Mucosa of descending colon (tissue), 3 donors: ENCODE data around the gene DVL1. TPM values are rescaled to one million over a fixed set of nuclear protein-coding genes. Genes with fewer than 3 reads are reported as not detected.

Experiments used
- ATAC-seq: fragments of 200-7000 bp; cut with Tn5 transposase; one replicate; pipeline ENCODE4 v1.9.1; 2020; ENCODE audit warnings: mild to moderate bottlenecking, moderate library complexity
- DNase-seq, 3 donors: peaks; one replicate each; pipeline ENCODE4 v3.0.0-alpha.2; 2020
- H3K36me3 ChIP-seq: fragments of 200-600 bp; one replicate; pipeline ENCODE4 v1.8.0; 2021; ENCODE audit warnings: low read depth, mild to moderate bottlenecking
- H3K4me1 ChIP-seq: fragments of 200-600 bp; one replicate; pipeline ENCODE4 v1.8.0; 2021; ENCODE audit warnings: low read depth, mild to moderate bottlenecking
- H3K4me3 ChIP-seq: fragments of 200-600 bp; one replicate; pipeline ENCODE4 v1.8.0; 2021; ENCODE audit warnings: mild to moderate bottlenecking
- H3K9me3 ChIP-seq: fragments of 200-600 bp; one replicate; pipeline ENCODE4 v1.8.0; 2021; ENCODE audit warnings: mild to moderate bottlenecking
- intact Hi-C, 2 donors: fragments of 100-400 bp; cut with DNase I in 1 of 2; cut with micrococcal nuclease in 1 of 2; formaldehyde crosslinking; loops; one replicate each; pipeline versions ENCODE4 v1.11.0 to v1.11.1; 2022; cut with DNase I, micrococcal nuclease
- total RNA-seq, 3 donors: library from RNA; stranded (reverse); fragmentation: NEBNext Ultra II Directional in 2 of 3; extraction: Animal tissue kit (Norgen Biotek cat#: 25700) in 2 of 3; gene quantifications; one replicate each; pipeline versions ENCODE4 v1.2.1 to v1.2.4, GENCODE V29; 2021 to 2023
- TF ChIP-seq, protein P1 (sequence below): fragments of 200-600 bp; IDR thresholded peaks from one replicate; pipeline ENCODE4 v1.8.0; 2022; ENCODE audit warnings: antibody characterized with exemption, mild to moderate bottlenecking
- donor health status: DM: no; HTN: no; CAD: no; lungs with moderate emphysema.
- donor health status: DM: no; HTN: no; CAD: no.
- donor health status: DM: no; HTN: yes; CAD: no.

DVL1 gene
- total RNA-seq, 3 donors from 2014 or later = 51.7 to 95.3 (median 73.1) TPM

DNA sequence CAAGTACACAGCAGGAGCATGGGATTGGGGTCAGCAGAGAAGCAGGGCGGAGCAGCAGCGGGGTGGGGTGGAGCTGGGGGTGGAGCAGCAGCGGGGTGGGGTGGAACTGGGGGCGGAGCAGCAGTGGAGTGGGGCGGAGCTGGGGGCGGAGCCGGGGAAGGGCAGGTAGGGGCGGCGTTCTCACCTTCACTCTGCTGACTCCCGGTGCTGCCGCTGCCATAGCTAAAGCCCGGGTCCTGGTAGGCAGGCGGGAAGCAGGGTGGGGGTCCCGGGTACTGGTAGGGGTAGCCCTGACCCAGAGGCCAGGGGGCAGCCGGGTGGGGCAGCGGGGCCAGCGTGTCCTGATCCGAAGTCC lies 11.4 kb downstream of the DVL1 start:
- no peaks in the 10 kb centered on the region for H3K36me3 ChIP-seq
- H3K4me3 ChIP-seq = no peak overlapping the region
- TF ChIP-seq, protein P1, sequence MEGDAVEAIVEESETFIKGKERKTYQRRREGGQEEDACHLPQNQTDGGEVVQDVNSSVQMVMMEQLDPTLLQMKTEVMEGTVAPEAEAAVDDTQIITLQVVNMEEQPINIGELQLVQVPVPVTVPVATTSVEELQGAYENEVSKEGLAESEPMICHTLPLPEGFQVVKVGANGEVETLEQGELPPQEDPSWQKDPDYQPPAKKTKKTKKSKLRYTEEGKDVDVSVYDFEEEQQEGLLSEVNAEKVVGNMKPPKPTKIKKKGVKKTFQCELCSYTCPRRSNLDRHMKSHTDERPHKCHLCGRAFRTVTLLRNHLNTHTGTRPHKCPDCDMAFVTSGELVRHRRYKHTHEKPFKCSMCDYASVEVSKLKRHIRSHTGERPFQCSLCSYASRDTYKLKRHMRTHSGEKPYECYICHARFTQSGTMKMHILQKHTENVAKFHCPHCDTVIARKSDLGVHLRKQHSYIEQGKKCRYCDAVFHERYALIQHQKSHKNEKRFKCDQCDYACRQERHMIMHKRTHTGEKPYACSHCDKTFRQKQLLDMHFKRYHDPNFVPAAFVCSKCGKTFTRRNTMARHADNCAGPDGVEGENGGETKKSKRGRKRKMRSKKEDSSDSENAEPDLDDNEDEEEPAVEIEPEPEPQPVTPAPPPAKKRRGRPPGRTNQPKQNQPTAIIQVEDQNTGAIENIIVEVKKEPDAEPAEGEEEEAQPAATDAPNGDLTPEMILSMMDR = no peak
- intact Hi-C loops = no loop called here
- no peaks in the 10 kb centered on the region for H3K9me3 ChIP-seq
- peaks cover 7% of the 10 kb centered on the region for H3K4me1 ChIP-seq
- DNase-seq (peak in 2 of 3 donors; percentile 75 to 83), ATAC-seq (peak; percentile 85)

DNA sequence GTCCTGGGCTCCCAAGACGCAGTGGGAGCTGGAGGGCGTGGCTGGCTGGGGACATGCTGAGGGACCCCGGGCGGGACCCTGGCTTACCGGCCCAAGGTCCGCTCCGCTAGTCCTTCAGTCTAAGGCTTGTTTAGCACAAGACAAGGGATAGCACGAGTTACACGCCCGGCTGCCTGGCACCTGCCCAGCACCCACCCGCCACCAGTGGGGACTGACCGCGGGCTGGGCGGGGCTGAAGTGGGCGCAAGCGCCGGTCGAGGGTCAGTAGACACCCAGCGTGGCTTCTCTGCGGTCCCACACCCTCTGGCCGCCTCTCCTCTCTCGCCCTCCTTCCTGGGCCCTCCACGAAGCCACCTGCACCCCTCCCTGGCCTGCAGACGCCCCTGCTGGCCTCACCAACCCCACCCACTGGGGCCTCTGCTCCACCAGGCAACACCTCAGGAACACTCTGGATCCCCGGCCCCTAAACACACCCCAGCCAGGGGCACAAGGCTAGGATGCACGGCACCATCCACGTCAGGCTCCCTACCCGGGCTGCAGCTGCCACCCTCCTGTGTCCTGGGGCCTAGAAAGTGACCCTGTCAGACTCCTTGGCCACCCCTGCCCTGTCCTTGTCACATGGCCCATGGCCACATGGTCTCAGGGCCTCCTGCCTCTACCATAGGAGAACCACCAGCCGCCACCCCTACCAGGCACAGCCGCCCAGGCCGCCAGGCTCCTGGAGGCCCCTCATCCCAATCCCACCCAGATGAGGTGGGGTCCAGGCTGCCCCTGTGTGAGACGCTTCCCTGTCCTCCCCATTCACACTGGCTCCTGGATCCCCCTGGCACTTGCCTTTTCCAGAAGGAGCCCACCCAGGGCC lies 12.1 kb downstream of the DVL1 start:
- no peak for ATAC-seq
- H3K36me3 ChIP-seq = no peaks in the 10 kb centered on the region
- intact Hi-C loops = no loop called here

DNA sequence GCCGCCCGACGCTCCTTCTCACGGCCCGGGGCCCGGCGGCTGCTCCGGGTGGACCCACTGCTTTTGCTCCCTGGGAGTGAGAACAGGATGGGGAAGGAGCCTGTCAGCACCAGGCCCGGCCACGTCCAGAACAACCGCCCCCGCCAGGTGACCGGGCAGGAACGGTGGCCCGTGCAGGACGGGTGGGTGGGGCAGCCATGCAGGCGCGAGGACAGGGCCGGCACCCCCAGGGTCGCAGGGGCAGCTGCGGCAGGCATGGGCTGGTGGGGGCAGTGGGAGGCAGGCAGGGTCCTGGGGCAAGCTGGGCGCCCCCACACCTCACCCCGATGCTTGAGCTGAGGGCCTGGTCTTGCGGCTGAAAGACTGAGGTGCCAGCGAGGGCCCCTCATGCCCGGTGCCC lies 12.8 kb downstream of the DVL1 start:
- Histone ChIP-seq H3K36me3 (no peaks in the 10 kb centered on the region), H3K9me3 (no peaks in the 10 kb centered on the region), H3K4me1 (peaks cover 15% of the 10 kb centered on the region), H3K4me3 (no peak overlapping the region)
- no peak for ATAC-seq
- TF ChIP-seq, protein P1 = no peak
- intact Hi-C loops = no loop called here
- no peak for DNase-seq

More for the DNA sequence above, 12.1 kb downstream of the DVL1 start:
- Histone ChIP-seq H3K9me3 (no peaks in the 10 kb centered on the region), H3K4me1 (peaks cover 12% of the 10 kb centered on the region), H3K4me3 (no peak overlapping the region)
- no peak for DNase-seq
- TF ChIP-seq, protein P1 = no peak

GRCh38 chr1:1335792-1336248 lies 13.4 kb downstream of the DVL1 start:
- Histone ChIP-seq H3K9me3 (no peaks in the 10 kb centered on the region), H3K36me3 (no peaks in the 10 kb centered on the region), H3K4me3 (no peak overlapping the region), H3K4me1 (peaks cover 19% of the 10 kb centered on the region)
- intact Hi-C loops = no loop called here
- ATAC-seq (no peak), DNase-seq (no peak)
- TF ChIP-seq, protein P1 = no peak

GRCh38 chr1:1335283-1335682 lies 13.9 kb downstream of the DVL1 start:
- ATAC-seq (no peak), DNase-seq (no peak)
- TF ChIP-seq, protein P1 = no peak
- Histone ChIP-seq H3K4me3 (no peak overlapping the region), H3K4me1 (peaks cover 23% of the 10 kb centered on the region), H3K36me3 (no peaks in the 10 kb centered on the region), H3K9me3 (no peaks in the 10 kb centered on the region)
- intact Hi-C loops = no loop called here
